BJ (cell line): ENCODE measurements around the gene PROC. TPM values are rescaled to one million over a fixed set of nuclear protein-coding genes. Genes with fewer than 3 reads are reported as not detected.

ENCODE experiments used
- CTCF ChIA-PET: fragments of 350-600 bp; formaldehyde crosslinking; extraction: SDS; loops from one replicate; lab custom pipeline; 2021; ENCODE audit warnings: antibody characterized with exemption, inconsistent platforms; lab: Yijun Ruan, JAX
- POLR2A ChIA-PET: fragments of 300-600 bp; sonication (Branson Sonifier 250); formaldehyde crosslinking; extraction: SDS; loops from one replicate; lab custom pipeline; 2021; ENCODE audit warnings: antibody characterized with exemption; lab: Charles Lee
- DNase-seq: peaks from one replicate; pipeline ENCODE4 v3.0.0-alpha.2; 2011; ENCODE audit warnings: low read depth
- H3K27me3 ChIP-seq: 2 replicates; pipeline ENCODE4 v1.6.0; 2011; ENCODE audit warnings: low read length; ENCODE audit not compliant: control insufficient read depth, insufficient read depth
- H3K36me3 ChIP-seq: 2 replicates; pipeline ENCODE4 v1.5.1; 2011; ENCODE audit warnings: low read length; ENCODE audit not compliant: control insufficient read depth, insufficient read depth
- H3K4me3 ChIP-seq: 2 replicates; pipeline ENCODE4 v1.5.1; 2011; ENCODE audit warnings: low read depth, mild to moderate bottlenecking, control low read depth, low read length
- polyA plus RNA-seq: library from polyadenylated mRNA; depleted of rRNA; stranded (reverse); fragments of >200 nt; gene quantifications from 2 replicates; pipeline ENCODE4 v1.2.3, GENCODE V29; 2011
- TF ChIP-seq, protein P1 (sequence below): IDR thresholded peaks from 2 replicates; pipeline ENCODE4 v1.5.1; 2011; ENCODE audit warnings: low read depth, mild to moderate bottlenecking, control low read depth, inconsistent platforms, low read length, moderate library complexity; ENCODE audit not compliant: insufficient read depth

The PROC gene
- polyA plus RNA-seq, 1 experiment, result 0.11 TPM

DNA sequence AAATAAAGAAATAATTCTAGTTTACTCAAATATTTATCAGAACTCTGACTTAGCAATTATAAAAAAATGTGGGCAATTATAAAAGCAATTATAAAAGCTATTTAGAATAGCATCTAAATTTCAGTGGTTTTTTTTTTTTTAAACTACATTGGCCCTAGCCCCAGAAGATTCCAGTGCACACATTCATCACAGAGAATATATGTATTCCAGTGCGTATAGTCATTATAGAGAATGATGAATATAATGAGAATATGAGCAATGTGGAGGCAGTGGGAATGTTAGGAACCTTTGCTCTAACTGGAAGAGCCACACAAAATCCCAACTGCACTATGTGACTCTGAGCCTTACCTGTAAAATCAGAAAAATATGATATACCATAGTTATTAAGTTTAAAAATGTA is 41.0 kb upstream of the PROC start:
- Histone ChIP-seq H3K36me3 (no peaks in the 10 kb centered on the region), H3K4me3 (no peak overlapping the region), H3K27me3 (no peaks in the 10 kb centered on the region)
- ChIA-PET CTCF (interaction anchor here (1.5 kb wide), 1 partner anchor 12 kb away, joined by 4 read pairs; no protein-coding TSS in a partner anchor), POLR2A (interaction anchor here (0.6 kb wide), 1 partner anchor 37 kb away, joined by 6 read pairs; no protein-coding TSS in a partner anchor)
- no peak for DNase-seq
- TF ChIP-seq, protein P1, sequence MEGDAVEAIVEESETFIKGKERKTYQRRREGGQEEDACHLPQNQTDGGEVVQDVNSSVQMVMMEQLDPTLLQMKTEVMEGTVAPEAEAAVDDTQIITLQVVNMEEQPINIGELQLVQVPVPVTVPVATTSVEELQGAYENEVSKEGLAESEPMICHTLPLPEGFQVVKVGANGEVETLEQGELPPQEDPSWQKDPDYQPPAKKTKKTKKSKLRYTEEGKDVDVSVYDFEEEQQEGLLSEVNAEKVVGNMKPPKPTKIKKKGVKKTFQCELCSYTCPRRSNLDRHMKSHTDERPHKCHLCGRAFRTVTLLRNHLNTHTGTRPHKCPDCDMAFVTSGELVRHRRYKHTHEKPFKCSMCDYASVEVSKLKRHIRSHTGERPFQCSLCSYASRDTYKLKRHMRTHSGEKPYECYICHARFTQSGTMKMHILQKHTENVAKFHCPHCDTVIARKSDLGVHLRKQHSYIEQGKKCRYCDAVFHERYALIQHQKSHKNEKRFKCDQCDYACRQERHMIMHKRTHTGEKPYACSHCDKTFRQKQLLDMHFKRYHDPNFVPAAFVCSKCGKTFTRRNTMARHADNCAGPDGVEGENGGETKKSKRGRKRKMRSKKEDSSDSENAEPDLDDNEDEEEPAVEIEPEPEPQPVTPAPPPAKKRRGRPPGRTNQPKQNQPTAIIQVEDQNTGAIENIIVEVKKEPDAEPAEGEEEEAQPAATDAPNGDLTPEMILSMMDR, result no peak

DNA sequence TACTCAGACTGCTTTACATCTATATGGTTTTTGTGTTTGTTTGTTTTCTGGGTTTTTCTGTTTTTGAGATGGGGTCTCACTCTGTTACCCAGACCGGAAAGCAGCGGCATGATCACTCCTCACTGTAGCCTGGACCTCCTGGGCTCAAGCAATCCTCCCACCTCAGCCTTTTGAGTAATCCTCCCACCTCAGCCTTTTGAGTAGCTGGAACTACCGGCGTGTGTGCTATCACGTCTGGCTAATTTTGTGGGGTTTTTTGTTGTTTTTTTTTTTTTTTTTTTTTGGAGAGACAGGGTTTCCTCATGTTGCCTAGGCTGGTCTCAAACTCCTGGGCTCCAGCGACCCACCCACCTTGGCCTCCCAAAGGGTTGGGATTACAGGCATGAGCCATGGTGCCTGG is 39.5 kb upstream of the PROC start:
- ChIA-PET CTCF (interaction anchor here (0.5 to 1.5 kb wide), 2 partner anchors 14 to 31 kb away, joined by 4 to 6 read pairs; no protein-coding TSS in a partner anchor), POLR2A (no interaction called here)
- H3K4me3 ChIP-seq, result no peak overlapping the region
- DNase-seq, result no peak
- H3K27me3 ChIP-seq, result no peaks in the 10 kb centered on the region
- TF ChIP-seq, protein P1, result no peak
- H3K36me3 ChIP-seq, result no peaks in the 10 kb centered on the region

DNA sequence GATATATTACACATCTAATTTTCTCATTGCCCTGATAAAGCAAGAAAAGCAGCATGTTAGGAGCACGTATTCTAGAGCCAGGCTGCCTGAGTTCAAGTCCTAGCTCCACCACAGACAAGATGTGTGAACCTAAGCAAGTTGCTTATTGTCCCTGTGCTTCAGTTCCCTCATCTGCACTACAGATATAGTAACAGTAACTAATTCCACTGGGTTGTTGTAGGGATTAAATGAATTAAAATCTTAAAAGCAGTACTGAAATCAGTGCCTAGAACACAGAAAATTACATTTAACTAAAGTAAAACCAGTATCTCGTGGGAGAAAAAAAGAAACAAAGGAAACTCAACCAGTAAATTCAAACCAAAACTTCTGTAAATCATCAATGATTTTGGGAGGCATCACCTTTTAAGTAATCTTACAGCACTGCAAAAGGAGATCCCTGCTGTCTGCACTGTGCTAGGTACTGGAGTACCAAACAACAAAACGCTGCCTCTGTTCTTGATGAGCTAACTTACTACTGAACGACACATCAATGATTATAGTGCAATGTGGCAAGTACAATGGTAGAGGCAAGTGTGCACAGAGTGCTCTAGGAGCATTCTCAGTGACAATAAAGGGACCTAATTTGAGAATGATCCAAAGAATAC is 38.4 kb upstream of the PROC start:
- no peaks in the 10 kb centered on the region for H3K27me3 ChIP-seq
- no peak overlapping the region for H3K4me3 ChIP-seq
- no peak for DNase-seq
- POLR2A ChIA-PET, result no interaction called here
- CTCF ChIA-PET, result interaction anchor here (0.6 to 1.4 kb wide), 2 partner anchors 13 to 100 kb away, joined by 3 to 4 read pairs; no protein-coding TSS in a partner anchor
- TF ChIP-seq, protein P1, result no peak
- no peaks in the 10 kb centered on the region for H3K36me3 ChIP-seq

DNA sequence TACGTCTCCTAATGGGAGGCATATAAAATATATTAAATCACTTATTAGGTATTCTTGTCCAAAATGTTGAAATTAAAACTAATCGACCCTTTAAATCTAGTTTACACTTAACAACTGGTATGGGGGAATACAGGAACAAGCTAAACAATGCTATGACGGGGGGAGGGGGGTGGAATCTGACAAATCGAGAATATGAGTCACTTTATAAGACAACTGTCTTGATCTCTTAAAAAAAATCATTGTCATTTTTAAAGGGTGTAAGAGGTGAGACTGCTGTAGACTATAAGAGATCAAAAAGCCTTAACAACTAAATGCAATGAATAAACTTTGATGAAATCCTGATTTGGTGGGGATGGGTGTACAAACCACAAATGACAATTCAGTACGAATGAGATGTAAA is 36.5 kb upstream of the PROC start:
- TF ChIP-seq, protein P1, result no peak
- CTCF ChIA-PET, result no interaction called here
- Histone ChIP-seq H3K36me3 (no peaks in the 10 kb centered on the region), H3K27me3 (no peaks in the 10 kb centered on the region), H3K4me3 (no peak overlapping the region)
- POLR2A ChIA-PET, result no interaction called here
- DNase-seq, result no peak

DNA sequence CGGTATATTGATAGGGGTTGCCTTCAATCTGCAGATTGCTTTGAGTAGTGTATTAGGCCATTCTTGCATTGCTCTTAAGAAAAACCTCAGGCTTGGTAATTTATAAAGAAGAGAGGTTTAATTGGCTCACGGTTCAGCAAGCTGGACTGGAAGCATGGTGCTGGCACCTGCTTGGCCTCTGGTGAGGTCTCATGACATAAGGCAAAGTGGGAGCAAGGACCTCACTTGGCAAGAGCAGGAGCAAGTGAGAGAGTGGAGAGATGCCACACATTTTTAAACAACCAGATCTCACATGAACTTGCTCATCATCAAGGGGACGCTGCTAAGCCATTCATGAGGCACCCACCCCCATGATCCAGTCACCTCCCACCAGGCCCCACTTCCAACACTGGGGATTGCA is 35.4 kb upstream of the PROC start:
- Histone ChIP-seq H3K27me3 (no peaks in the 10 kb centered on the region), H3K4me3 (no peak overlapping the region), H3K36me3 (no peaks in the 10 kb centered on the region)
- TF ChIP-seq, protein P1, result no peak
- ChIA-PET POLR2A (no interaction called here), CTCF (no interaction called here)
- DNase-seq, result no peak
